Peyer's patch (tissue), 4 donors: ENCODE measurements around the gene ZNF275.

Experiments
- CTCF ChIP-seq, 6 experiments: fragments of 450-650 bp in 4 of 6; fragments of 200-600 bp in 2 of 6; sonication (generic) in 1 of 6; IDR thresholded peaks; one replicate each; pipeline ENCODE4 v1.5.1; 2017 to 2019; ENCODE audit warnings: antibody characterized with exemption in 6 of 6, mild to moderate bottlenecking in 3 of 6, moderate library complexity in 1 of 6
- POLR2A ChIP-seq, 2 donors: fragments of 450-650 bp; IDR thresholded peaks; one replicate each; pipeline ENCODE4 v1.5.1; 2017; ENCODE audit warnings: antibody characterized with exemption in 2 of 2, mild to moderate bottlenecking in 2 of 2, moderate library complexity in 2 of 2

GRCh38 chrX:153310901-153311300 is 23.1 kb upstream of the ZNF275 start:
- TF ChIP-seq CTCF (IDR thresholded peaks at IDR 0.05), result no peak
- no peak for TF ChIP-seq POLR2A (IDR thresholded peaks at IDR 0.05)
